ENCODE measurements around the gene TPCN1.

Gene TPCN1

DNA sequence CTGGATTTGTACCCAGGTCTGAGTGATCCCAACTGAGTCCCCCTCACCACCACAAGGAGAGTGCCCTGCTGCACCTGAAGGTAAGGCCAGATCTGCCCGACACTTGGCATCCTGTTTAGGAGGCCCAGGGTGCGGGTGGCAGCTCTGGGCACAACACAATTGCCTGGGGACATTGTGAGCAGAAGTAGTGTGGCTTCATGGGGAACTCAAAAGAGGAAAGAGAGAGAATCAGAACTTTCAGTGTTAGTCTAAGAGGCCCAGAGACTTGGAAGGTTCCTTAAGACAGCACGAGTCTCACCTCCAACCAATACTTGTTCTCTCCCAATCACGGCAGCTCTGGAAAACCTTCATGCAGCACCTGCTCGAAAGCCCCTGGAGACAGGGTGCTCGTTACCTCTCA, 120.3 kb downstream of the TPCN1 start:
- TF ChIP-seq CTCF (IDR thresholded peaks at IDR 0.05; ENCODE audit: low read depth, low read length), result no peak
- in situ Hi-C loops (cut with HindIII; ENCODE audit: low sequenced_read_pairs), result no loop called here
- H3K4me3 ChIP-seq (ENCODE audit: low read depth, low read length), result no peak overlapping the region
- no peak for DNase-seq (ENCODE audit: low read depth, low spot score)

- no peak for DNase-seq (ENCODE audit: low read depth, low spot score)
- TF ChIP-seq CTCF (IDR thresholded peaks at IDR 0.05; ENCODE audit: low read depth, low read length), result no peak
- in situ Hi-C loops (cut with HindIII; ENCODE audit: low sequenced_read_pairs), result no loop called here
Observed at GRCh38 chr12:113345318-113345717, 124.1 kb downstream of the TPCN1 start.

GRCh38 chr12:113346353-113346752, 125.1 kb downstream of the TPCN1 start:
- DNase-seq (ENCODE audit: low read depth, low spot score), result no peak
- no peak for TF ChIP-seq CTCF (IDR thresholded peaks at IDR 0.05; ENCODE audit: low read depth, low read length)
- in situ Hi-C loops (cut with HindIII; ENCODE audit: low sequenced_read_pairs), result no loop called here
- no peak overlapping the region for H3K4me3 ChIP-seq (ENCODE audit: low read depth, low read length)

More at GRCh38 chr12:113345318-113345717, 124.1 kb downstream of the TPCN1 start:
- no peak overlapping the region for H3K4me3 ChIP-seq (ENCODE audit: low read depth, low read length)

DNA sequence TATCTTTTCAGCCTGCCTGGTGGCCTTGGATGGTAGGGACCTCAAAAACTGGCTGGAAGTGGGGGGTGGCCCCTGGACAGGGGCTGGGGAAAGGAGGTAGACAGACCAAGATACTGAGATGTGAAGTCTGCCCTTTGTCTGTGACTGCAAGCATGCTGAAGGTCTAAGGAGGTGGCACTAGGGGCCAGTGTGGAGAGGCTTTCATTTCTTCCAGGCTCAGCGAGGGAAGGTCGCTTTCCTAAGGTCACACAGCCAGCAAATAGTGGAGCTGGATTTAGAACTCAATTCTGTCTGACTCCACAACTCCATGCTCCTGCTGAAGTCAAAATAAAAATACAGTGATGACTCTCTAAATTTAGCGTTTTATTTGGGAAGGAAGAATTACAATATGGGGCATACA, 125.8 kb downstream of the TPCN1 start:
- H3K4me3 ChIP-seq (ENCODE audit: low read depth, low read length), result no peak overlapping the region
- no peak for DNase-seq (ENCODE audit: low read depth, low spot score)
- peak; percentile 2 for TF ChIP-seq CTCF (IDR thresholded peaks at IDR 0.05; ENCODE audit: low read depth, low read length)
- in situ Hi-C loops (cut with HindIII; ENCODE audit: low sequenced_read_pairs), result no loop called here

GRCh38 chr12:113347892-113348291, 126.6 kb downstream of the TPCN1 start:
- DNase-seq (ENCODE audit: low read depth, low spot score), result no peak
- TF ChIP-seq CTCF (IDR thresholded peaks at IDR 0.05; ENCODE audit: low read depth, low read length), result no peak
- in situ Hi-C loops (cut with HindIII; ENCODE audit: low sequenced_read_pairs), result no loop called here

More at GRCh38 chr12:113347892-113348291, 126.6 kb downstream of the TPCN1 start:
- no peak overlapping the region for H3K4me3 ChIP-seq (ENCODE audit: low read depth, low read length)

Data from astrocyte of the spinal cord (primary cell).